ENCODE data around the gene LSS.

DNA sequence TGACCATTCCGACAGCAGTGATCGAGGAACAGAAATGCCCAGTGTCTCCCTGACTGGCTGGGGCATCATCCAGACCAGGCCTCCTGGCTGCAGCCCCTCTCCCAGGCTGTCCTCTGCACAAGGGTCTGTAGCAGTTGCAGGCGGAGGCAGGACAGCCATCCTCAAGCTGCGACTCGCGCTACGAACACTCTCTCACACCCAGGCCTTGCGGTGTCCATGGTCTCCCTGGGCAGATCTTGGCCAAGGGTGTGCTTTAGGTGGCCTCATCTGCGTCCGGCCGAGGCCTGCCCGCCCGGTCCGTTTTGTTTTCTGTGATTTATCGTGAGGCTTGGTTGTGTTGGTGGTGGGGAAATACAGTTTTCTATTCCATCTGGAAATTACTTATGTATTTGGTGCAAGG lies 88.9 kb downstream of the LSS start:
- TF ChIP-seq, protein P1, sequence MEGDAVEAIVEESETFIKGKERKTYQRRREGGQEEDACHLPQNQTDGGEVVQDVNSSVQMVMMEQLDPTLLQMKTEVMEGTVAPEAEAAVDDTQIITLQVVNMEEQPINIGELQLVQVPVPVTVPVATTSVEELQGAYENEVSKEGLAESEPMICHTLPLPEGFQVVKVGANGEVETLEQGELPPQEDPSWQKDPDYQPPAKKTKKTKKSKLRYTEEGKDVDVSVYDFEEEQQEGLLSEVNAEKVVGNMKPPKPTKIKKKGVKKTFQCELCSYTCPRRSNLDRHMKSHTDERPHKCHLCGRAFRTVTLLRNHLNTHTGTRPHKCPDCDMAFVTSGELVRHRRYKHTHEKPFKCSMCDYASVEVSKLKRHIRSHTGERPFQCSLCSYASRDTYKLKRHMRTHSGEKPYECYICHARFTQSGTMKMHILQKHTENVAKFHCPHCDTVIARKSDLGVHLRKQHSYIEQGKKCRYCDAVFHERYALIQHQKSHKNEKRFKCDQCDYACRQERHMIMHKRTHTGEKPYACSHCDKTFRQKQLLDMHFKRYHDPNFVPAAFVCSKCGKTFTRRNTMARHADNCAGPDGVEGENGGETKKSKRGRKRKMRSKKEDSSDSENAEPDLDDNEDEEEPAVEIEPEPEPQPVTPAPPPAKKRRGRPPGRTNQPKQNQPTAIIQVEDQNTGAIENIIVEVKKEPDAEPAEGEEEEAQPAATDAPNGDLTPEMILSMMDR (conservative IDR thresholded peaks at IDR 0.05): no peak
- TF ChIP-seq ZFX (IDR thresholded peaks at IDR 0.05): no peak
